HG03432 (cell line): ENCODE measurements around the gene PTGS1.
"Not testable (repeated sequence)": the region's sequence is repeated elsewhere in the genome, so short reads cannot be mapped to it uniquely, and the experiment has no call there.

ENCODE experiments used
- ATAC-seq: cut with Tn5 transposase; IDR thresholded peaks from one replicate; pipeline ENCODE4 v1.9.1; 2021; ENCODE audit warnings: mild to moderate bottlenecking, moderate library complexity; ENCODE audit not compliant: unreplicated experiment

PTGS1 gene

DNA sequence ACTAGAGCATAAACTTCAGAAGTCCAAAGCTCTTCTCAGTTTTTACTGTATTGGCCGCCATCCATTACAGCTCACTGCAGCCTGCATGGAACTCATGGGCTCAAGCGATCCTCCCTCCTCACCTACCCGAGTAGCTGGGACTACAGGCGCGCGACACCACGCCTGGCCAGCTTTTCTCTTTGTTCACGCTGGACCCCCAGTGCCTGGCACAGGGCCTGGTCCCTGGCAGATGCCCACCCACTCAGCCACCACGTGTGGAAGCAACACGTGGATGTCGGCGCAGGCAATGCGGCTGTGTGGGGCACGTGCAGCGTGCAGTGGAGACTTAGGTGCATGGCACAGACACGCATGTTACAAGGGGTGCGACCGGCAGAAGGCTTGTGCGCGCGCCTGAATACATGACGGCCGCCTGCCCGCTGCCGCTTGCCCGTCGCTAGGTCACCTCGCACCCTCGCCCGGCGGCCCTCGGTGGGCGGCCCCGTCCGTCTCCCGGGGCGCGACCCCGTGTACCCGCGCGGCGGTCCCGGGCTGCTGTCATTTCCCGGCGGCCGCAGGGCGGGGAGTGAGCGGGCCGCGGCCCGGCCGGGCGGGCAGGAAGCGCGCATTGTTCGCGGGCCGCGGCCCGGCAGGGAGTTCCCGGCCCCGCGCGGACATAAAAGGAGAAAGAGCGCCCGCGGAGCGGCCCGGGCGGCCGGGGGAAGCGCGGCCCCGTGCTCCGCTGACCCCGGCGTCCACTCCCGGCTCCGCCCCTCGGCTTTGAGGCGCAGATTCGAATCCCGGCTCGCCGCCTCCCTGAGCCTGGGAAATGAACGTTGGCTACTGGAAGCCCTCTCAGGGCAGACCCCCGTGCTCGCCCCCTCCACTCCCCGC, 24.1 kb upstream of the PTGS1 start:
- ATAC-seq = no peak

DNA sequence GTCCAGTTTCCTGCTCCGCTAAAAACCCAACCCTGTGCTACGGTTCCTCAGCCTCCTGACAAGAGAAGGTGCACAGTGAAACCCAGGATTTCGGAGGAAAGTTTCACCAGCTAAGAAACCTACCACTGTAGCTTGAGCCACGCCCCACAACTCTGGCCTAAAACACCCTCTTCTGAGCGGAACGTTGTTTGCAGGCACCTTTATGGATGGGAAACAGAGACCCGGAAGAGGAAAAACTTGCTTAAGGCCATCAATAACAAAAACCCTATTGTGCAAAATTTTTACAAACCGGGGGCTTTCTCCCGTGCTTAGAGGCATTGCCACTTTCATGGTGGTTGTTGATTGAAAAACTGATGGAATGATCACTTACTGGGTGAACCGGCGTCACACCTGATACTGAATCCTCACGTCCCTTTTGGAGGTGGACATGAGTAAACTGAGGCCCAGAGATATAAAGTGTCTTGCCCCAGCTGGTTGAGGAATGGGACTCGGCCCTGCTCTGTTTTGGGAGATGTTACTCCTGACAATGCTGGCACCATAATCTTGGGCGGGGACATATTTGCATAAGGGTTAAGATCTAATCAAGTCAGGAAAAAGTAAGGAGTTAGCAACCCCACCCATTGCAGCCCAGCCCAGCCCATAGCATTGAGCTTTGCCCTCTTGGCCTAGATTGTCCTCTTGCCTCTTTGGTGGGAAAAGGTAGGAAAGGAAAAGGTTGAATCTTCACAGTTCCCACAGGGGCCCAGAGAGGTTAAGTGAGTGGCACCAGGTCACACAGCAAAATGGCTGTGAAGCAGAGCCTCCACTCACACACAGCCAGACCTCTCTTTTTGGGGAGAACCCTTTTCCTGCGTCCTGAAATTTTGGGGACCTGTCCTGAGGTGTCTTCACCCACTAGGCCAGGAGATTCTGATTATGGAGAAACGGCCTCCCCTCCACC, 23.2 kb upstream of the PTGS1 start:
- no peak for ATAC-seq

DNA sequence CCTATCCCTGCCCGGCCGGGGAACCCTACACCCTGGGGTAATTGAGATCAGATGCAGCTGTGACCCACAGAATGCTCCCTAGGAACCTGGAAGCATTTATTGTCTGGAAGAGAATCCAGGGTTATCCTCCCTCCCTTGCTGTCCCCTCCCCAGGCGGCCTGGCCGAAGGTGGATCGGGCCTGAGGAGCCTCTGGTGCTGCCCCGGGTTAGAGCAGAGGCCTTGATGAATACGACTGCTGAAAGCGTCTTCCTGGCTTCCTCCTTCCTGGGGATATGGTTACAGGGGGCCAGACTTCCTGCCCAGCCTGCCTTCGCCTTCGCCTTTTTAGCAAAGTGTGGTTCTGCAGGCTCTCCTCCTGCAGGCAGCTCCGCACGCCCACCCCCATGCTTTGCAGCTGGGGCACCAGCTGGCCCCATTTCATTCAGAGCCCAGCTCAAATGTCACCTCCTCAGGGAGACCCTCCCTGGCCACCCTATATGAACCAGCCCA, 22.5 kb upstream of the PTGS1 start:
- ATAC-seq = no peak

DNA sequence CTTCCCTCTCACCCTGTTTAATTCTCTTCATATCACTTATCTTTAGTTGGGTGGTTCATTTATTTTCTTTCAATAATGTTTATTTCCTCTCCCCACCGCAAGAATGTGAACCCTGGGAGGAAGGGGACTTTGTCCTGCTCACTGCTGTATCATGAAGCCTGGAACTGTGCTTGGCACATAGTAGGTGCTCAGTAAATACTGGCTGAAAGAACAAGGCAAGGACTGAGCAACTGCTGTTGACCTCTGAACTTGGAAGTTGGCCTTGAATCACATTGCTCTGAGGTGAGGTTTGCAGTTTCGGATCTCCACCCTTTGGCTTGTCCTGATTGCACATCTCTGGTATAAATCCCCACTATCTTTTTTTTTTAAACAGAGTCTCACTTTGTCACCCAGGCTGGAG, 22.0 kb upstream of the PTGS1 start:
- no peak for ATAC-seq

DNA sequence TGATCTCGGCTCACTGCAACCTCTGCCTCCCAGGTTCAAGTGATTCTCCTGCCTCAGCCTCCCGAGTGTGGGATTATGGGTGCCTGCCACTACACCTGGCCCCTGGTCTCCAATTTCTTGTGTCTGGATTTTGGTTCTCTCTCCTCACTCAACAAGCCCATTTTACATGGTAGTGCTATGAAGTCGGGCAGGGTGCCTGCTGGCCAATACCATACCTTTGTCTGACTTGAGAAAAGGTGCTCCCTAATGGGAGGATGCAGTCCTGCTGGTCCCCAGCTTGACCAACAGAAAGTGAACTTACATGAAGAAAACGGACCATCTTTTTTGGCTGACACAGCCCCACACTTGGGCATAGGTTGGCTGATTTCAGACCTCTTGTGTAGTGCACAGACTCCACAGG, 21.6 kb upstream of the PTGS1 start:
- no peak for ATAC-seq

DNA sequence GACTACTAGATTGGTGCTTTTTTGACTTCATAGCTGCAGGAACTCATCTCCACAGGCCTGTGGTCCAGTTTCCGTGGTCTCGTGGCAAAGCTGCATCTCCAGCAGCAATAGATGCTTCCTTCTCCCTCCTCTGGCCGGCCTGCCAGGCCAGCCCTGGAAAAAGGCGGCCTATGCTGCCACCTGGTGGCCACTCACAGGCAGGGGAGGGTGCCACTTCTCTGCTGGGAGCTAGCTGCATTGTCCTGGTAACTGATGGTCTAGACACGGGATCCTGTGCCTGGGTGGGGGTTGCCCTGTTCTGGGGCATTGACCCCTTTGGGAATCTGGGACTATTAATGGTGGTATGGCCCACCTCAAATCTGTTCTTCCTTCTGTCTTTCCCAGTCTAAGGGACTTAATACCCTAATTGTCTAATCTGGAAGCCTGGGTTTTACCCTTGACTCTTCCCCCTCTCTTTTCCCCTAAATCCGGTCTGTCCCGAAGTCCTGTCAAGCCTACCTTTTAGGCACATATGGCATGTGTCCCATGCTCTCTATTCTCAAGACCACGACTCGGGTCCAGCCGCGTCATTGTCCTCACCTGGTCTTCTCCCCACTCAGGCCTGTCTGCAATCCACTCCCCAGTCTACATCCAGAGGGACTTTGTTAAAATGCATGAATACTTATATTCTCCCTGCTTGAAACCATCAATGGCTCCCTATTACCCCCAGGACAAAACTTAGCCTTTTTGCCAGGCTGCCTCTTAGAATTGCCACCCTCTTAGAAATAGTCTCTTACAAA, 20.1 kb upstream of the PTGS1 start:
- ATAC-seq = peak; percentile 92

DNA sequence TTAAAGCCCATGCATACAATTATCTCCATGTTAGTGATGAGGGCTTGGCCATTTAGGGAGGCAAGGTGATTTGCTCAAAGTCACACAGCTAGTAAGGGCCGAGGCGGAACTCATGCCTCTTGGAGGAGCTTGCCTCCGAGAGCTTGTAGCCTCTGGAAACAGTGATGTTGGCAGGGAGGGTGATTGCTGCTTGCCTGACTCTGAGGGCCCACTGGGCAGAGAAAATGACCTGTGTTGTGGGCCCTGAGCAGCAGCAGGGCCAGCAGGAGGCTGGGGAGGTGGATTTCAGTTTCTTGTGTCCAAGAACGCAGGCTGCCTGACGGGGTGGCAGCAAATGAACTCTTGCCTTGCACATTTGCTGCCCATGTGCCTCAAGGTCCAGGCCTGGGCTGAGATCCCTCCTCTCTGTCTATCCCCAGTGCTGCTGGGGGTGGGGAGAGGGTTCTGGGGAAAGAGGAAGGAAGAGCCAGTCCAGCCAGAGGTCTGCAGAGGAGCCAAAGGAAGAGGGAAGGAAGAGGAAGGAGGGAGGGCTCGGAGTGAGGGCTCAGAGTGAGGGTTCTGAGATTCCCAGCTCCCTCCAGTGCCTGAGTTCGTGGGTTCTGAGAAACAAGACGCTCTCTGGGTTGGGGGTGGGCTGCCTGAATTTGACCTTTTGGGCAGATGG, 16.2 kb upstream of the PTGS1 start:
- no peak for ATAC-seq

DNA sequence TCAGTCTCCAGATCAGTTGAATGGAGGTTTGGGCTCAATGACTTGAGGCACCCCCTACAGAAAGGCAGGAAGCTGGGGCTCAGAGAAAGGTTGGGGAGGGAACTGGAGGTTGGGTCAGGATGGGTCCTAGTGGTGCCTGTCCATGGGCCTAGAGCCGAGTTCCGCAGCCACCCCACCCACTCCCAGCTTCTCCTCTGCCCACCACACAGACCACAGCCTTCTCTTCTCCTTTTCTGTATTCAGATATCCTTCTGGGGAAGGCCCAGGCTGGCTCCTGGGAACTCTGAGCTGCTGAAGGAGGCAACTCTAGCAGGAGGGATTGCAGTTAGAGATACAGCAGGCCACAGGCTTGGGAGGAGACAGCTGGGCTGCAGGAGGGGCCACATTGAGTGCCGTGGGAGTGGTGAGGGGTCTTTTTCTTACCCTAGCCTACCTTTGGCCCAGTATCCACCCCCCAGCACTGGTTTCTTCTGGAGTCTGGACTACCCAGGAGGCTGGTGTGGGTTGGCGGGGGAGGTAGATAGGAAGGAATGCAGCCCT, 15.4 kb upstream of the PTGS1 start:
- ATAC-seq = no peak

DNA sequence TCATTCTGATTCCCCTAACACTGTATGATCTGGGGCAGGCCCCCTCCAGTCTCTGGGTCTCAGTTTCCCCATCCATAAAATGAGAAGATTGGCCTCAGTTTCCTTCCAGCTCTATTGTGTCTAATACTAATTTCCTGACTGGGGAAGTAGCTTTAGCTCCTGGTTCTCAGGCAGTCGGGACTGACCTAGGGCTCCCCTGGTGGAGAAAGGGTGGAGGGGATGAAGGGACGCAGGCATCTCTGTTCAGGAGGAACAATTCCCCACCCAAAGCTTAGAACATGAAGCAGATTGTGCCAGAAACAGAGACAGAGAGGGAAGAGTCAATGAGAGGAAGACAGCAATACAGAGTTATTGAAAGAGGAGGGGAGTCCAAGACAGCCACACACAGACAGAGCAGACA, 14.2 kb upstream of the PTGS1 start:
- ATAC-seq = no peak

DNA sequence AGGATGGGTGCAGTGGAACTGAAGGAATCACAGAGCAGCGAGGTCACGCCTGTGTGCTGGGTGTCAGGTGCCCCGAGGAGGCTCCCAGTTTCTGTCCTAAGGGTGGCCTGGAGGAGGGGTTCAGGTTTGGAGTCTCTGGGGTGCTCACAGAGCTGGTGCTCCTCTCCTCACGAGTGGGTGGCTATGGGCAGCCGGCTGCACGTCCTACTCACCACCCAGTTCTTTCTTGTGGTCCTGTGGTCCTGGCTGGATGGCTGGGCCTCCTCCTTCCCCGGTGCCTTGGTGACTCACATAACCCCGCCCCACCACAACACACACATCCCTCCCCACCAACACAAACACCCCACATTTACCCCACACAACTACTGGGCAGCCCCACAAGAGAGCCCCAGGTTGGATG, 9.9 kb upstream of the PTGS1 start:
- no peak for ATAC-seq

DNA sequence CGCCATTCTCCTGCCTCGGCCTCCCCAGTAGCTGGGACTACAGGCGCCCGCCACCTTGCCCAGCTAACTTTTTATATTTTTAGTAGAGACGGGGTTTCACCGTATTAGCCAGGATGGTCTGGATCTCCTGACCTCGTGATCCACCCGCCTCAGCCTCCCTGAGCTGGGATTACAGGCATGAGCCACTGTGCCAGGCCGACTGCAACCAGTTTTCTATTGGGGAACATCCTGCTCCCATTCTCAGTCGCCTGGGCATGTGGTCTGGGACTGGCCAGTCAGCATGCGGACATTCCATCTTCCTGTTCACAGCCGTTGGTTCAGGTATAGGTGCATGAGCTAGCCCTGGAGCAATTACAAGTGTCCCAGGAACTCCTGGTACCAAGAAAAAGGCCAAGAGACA, 7.7 kb upstream of the PTGS1 start:
- ATAC-seq = not testable (repeated sequence)

DNA sequence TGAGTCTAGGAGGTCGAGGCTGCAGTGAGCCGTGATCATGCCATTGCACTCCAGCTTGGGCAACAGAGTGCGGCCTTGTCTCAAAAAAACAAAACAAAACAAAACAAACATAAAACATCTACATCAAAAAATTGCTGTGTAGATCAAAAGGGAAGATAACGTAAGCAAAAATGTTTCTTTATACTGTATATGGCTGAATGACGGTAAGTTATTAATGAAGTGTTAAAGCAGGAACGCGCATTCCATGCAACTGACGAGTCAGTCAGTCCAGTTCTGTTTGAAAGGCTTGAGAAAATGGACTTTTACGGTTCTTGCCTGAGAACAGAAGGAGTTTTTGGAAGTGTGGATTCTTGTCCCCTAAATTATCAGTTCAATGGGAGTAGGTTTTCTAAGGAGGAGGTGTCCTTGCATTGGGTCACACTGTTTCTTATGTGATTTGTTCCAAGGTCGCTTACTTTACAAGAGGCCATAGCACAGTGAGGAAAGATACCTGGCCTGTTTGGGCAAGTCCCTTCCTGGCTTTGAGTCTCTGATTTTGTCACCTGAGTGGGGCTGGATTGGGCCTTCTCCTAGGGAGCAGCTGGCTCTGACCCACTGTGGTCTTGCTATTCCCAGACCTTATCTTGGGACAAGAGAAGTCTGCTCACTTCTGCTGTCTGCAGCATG, 6.6 kb upstream of the PTGS1 start:
- ATAC-seq = no peak

DNA sequence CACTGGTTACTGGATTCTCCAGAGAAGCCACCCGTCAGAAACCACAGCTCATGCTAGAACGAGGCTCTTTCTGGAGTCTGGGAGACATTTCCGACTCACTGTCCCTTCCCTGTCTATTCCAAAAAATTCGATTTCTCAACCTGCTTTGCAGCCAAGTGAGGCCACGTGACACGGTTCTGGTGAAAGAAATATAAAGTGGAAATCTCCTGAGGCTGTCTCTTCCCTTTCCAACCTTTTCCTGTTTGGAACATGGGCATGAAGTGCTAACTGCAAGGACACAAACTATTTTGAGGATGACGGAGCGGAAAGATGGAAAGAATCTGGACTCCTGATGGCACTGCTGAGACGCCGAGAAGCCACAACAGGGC, 6.1 kb upstream of the PTGS1 start:
- ATAC-seq = no peak

DNA sequence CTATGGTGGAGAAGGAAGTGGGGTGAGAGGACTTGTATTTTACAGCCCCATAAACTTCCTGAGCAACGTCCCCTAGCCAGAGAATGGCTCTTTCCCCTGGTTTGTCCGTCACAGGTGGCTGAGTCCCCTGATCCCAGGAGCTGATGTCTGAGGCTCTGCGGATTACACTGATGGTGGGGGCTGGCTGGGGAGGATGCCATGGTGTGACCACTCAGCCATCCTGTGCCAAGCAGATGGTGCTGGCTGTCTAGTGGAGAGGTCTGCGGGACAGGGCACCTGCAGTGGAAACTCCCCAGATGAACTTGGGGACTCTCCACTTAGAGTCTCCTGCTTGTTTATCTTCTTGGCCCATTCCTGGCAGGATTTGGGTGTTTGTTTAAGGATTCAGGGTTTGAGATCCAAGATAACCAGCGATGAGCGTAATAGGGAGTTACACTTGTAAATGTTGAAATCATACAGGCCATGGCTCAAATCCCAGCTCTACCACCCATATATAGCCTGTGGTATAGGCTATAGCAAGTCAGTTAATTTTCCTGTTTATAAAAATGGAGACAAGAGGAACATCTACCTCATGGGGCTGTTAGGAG, 4.7 kb upstream of the PTGS1 start:
- no peak for ATAC-seq

DNA sequence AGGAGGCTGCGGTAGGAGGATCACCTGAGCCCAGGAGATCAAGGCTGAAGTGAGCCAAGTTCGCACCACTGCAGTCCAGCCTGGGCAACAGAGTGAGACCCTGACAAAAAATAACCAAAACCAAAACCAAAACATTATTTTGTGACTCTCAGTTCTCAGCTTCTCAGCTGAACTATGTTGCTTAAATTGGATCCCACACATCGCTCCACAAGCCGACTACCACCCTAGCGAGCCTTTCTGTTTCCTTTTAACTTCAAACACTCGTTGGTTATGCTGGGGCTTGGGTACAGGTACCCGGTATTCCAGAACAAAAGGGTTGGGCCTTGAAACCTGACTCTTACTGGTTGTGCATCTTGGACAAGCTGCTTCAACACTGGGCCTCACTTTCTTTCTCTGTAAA, 3.8 kb upstream of the PTGS1 start:
- no peak for ATAC-seq

DNA sequence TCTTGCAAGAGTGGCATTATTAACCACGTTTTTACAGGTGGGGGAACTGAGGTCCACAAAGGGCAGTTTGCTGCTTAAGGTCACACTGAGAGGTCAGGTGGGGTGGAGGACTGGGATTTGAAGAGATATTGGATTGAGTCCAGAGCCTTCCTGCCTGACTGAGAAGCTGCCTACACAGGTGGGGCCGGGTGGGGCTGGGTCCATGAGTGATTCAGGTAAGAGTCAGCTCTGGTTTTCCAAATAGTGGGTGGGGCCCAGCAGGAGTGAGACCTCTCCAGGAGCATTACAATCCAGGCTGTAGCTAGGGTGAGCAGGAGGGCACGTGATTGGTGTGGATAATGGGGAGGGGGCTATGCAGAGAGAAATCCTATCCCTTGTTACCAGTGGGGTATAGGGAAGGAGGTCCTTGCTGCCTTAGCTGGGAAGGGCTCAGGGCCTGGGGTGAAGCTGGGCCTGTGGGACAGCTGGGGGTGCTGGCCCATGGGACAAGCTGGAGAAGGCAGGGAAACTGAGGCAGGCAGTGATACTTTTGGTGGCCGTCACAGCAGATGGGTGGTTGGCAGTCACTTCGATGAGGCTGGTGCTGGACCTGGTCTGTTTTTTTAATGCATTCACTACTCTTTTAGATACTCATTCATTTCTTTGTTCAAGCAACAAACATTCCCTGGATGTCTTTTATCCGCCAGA, 2.9 kb upstream of the PTGS1 start:
- no peak for ATAC-seq

DNA sequence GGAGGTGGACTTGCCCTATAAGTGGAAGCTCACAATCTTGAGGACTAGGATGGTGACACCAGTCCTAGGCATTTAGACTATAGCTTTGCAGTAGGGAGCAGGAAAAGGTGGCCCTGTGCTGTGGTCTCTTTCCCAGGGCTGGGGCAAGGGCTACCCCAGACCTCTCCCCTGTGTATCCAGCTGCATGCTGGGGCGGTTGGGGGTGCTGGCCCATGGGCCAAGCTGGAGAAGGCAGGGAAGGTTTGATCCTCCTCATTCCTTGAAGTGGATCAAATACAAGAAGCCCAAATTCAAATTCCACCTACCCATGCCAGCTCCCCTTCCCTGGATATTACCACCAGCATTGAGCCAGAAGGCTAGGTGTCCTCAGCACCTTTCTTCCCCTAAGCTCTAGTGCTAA, 2.2 kb upstream of the PTGS1 start:
- no peak for ATAC-seq

DNA sequence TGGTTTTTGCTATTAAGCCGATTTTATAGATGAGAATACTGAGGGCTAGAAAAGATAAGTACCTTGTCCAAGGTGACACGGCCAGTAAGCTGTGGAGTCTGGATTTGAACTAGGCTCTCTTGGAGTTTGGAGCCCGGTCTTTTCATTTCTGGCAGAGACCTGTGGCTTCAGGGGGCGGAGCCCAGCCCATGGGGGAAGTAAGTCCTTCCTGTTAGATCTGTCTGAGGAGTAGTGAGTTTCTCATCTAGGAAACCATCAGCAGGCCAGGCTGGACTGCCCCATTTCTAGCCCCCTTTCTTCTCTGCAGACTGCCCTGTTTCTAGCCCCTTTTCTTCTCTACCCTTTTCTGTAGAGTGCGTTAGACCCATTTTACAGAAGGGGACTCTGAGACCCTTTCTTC, 521 bp upstream of the PTGS1 start:
- ATAC-seq = peak; percentile 36

DNA sequence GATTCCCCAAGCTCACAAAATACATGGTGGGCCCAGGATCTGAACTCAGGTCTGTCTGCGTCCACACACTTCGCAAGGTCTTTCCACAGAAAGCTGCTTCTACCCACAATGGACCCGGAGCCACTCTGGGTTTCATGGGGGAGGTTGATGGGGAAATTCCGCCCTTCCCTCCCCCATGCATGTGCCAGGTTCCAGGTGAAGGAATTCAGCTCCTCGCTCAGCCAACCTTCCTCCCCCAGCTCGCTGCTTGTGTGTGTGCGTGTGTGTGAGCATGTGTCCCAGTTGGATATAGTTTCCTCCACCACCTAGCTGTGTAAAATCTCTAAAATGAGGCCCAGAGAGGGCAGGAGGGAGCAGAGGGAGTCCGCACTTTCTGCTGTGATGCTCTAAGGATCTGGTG, 1.0 kb downstream of the PTGS1 start:
- ATAC-seq = no peak
